ENCODE results near the gene HACL1.

GRCh38 chr3:15513116-15513515 is 88.3 kb downstream of the HACL1 start:
- TF ChIP-seq ZNF274 (IDR thresholded peaks at IDR 0.05; ENCODE audit: low read depth, low read length), result no peak
- no peak for TF ChIP-seq SUZ12 (IDR thresholded peaks at IDR 0.05; ENCODE audit: extremely low read depth, insufficient read depth, insufficient read length)
- no peak for TF ChIP-seq YY1 (IDR thresholded peaks at IDR 0.05; ENCODE audit: insufficient read depth, insufficient read length)

Data from NT2/D1 (cell line).